NOMO-1 (cell line): ENCODE results near the gene POLQ.
"Not testable (repeated sequence)": the region's sequence is repeated elsewhere in the genome, so short reads cannot be mapped to it uniquely, and the experiment has no call there.

Experiments used
- DNase-seq, 2 experiments: peaks; one replicate each; lab custom pipeline; 2025; ENCODE audit not compliant: unreplicated experiment in 2 of 2; lab: John Stamatoyannopoulos, UW

Gene POLQ

DNA sequence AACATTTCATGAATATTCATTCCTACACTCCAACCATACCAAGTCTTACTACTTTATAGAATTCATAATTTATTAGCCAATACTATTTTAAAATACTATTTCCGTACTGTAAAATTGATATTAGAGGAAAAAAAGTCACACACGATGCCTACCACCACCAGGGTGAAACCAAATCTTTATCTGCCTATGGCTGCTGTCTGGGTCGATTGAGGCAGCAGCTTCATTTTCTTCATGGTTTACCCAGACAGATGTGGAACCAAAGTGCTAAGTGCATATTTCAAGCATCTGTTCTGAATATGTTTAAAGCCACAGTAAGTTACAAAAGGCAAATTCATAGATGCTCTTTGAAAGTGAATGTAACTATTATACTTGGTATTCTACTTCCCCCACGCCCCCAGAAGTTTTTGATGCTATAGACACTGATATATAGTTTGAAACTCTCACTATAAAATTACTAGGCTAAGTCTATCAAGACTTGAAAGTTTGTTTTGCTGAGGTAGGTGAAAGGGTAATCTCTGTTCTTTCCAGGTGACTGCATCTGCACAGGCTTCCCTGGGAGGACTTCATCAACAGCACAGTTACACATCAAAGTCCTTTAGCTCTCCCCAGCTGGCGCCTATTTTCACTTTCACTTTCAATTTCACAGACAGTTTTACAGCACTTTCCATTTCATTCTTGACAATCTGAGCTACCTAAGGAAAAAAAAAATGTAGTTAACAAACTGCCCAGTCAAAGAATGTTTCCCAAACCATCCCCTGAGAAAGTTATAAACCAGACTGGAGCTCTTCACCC lies 113.9 kb downstream of the POLQ start:
- DNase-seq = no peak

DNA sequence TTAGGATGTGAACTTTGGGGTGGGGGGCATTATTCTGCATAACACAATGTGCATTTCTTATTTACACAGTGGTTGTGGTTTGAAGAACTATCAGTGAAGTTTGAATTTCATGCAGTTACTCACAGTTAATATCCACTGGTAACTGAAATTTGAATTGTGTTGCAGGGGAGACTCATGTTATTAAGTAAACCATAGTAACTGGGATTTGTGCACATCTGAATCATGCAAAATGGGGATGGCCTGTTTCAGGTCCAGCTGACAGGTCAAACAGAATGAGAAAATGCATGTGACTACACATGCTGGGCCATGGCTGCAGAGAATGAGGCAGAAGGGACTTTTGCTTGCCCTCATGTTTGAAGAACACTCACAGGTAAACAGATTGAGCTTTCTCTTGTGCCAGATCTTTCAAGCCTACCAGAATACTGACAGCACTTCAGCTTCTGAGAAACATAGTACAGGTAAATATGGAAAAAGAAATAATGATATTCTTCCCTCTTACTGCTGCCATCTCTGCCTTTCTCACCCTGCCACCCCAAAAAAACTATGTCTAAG lies 115.0 kb downstream of the POLQ start:
- DNase-seq = no peak

DNA sequence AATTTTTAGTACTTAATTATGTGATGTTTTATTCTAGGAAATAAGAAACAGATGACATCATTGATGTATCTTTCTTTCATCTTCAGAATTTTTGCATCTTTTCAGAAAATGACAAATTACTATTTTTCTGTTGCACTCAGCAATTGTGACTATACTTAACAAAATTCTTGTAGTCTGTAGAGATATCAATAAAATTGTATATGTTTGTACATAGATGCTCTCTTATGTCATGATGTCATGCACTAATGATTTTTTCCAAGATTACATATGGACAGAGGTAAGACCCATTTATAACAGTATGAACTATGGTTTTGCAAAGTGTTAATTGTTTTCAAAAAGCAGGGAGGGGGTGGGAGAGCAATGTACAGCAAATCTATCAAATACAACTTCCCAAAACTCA lies 121.2 kb downstream of the POLQ start:
- DNase-seq = no peak

DNA sequence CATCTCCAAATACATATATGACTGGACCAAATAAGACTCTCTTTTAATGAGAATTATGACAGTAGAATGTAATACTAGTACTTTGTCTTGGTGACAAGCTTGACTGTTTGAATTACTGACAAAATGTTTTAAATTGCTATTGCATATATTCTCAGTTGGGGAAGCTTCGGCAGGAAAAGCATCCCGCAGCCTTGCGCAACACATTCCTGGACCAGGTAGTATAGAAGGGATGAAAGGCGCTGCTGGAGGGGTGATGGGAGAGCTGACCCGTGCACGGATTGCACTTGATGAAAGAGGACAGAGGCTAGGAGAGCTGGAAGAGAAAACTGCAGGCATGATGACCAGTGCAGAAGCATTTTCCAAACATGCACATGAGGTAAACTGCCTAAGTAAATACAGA lies 127.6 kb downstream of the POLQ start:
- DNase-seq = no peak

DNA sequence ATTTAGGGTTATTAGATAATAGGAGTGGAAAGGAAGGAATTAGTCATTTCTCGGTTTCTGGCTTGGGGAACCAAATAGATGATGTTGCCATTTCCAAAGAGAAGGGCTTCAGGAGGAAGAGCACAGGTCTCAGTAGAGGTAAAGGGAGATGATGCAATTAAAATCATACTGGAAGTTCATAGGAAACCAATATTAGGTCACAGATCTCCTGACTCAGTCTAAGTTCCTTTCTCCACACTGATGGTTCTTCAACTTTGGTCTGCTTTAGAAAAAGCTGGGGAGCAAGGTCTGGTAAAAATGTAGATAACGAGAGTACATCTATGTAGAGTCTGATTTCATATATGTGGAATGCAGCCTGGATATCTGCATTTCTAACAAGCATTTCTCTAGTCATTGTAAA lies 130.9 kb downstream of the POLQ start:
- no peak for DNase-seq

DNA sequence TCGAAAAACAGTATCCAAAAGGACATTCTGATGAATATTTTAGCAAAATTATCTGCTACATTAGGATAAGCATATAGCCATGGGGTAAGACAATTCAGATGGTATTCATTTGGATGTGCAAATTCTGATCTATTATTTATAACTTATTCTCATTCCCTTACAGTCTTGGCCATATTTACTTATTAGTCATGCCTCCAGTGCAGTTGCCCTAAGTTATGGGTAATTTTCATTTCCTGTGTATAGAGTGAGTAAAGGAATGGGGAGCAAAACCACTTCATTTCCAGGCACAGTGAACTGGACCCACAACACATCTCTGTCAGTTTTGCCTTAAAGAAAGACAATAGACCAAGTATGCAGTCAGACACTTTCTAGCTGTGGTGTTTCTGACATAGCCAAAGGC lies 134.3 kb downstream of the POLQ start:
- DNase-seq = no peak

DNA sequence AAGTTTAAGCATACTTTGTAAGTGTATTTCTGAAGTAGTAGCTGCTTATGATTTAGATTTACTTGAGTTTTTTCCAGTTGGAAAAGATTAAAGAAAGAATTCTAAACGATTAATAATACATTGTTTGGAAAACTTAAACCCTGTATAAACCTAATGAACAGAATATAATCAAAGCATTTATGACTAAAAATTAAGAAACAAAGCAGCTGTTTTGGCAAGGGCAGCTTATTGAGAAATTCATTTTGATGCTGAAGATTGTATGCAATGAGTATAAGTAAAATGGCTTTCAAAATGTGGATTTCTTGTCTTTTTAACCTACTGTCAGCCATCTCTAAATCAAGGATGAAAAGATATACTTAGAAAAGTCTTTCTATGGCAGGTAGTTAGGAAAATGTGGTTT lies 140.2 kb downstream of the POLQ start:
- DNase-seq = no peak

DNA sequence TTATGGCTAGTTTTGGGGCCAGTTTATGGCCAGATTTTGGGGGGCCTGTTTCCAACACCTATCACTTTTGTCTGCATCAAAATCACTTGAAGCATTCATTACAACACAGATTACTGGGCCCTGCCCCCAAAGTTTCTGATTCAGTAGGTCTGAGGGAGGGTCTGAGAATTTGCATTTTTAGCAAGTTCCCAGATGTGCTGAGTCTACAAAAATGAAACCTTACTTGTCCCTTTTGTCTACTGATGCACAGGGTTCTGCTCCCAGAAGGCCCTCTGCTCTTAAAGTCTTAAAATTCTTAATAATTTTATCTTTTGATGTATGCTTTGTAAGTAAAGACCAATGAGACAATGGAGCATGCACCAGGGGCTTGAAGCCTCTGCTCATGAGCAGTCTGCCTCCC lies 146.0 kb downstream of the POLQ start:
- no peak for DNase-seq

DNA sequence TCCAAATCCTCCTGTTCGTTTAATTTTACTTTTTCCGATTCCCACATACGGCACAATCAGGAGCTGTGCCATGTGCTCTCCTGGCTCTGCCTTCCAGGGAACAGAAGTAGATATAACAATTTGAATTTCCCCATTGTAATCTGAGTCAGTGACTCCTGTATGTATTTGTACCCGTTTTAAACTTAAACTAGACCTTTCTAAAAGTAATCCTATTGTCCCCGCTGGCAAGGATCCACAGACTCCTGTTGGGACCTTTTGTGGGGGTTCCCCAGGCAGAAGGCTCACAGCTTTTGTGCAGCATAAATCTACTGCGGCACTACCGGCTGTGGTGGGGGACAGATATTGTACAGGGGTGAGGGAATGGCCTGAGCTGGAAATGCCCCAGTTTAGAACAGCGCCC lies 147.7 kb downstream of the POLQ start:
- DNase-seq = not testable (repeated sequence)

DNA sequence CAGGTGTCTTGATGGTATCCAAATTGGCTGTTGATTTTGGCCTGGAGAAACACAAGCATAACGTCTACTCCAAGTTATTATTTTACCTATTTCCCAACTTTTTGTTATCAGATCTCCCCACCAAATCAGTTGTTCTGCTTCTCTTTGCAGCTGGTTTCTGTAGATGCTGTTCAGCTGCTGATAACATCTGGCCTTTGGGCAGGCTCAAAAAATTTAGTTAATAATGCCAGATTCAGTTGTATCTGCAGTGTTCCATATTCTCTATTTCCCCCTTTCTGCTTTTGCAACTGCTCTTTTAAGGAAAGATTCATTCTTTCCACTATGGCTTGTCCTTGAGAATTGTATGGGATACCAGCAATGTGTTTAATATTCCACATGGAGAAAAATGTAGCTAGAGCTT lies 149.8 kb downstream of the POLQ start:
- not testable (repeated sequence) for DNase-seq

DNA sequence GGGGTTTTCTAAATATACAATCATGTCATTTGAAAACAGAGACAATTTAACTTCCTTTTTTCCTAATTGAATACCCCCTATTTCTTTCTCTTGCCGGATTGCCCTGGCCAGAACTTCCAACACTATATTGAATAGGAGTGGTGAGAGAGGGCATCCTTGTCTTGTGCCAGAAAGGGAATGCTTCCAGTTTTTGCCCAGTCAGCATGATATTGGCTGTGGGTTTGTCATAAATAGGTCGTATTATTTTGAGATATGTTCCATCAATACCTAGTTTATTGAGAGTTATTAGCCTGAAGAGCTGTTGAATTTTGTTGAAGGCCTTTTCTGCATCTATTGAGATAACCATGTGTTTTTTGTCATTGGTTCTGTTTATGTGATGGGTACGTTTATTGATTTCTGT lies 157.5 kb downstream of the POLQ start:
- DNase-seq = not testable (repeated sequence)
